GF-D8 (cell line): ENCODE data around the gene AMPD2.

Experiments used
- DNase-seq: peaks from one replicate; lab custom pipeline; 2025; lab: John Stamatoyannopoulos, UW

AMPD2 gene

DNA sequence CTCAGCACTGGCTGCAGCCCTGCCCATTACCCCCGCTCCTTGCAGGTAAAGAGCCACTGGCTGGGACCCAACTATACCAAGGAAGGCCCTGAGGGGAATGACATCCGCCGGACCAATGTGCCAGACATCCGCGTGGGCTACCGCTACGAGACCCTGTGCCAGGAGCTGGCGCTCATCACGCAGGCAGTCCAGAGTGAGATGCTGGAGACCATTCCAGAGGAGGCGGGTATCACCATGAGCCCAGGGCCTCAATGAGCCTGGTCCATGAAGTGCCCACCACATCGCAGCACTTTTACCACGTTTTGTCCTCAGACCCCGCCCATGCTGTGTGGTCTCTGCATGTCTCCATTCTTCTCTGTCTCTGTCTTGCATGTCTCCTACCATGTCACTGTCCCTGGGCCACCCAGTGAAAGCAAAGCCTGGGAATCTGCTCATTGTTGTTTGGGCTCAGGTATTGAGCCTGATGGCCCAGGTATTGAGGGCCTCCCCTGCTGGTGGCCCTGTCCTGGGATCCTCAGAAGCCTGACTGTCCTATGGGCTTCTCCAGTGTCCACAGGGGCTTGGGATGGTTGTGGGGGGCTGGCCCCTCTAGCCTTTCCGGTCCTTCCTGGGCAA lies 11.4 kb downstream of the AMPD2 start:
- DNase-seq, result no peak

GRCh38 chr1:109631513-109632505 lies 12.2 kb downstream of the AMPD2 start:
- DNase-seq, result no peak

DNA sequence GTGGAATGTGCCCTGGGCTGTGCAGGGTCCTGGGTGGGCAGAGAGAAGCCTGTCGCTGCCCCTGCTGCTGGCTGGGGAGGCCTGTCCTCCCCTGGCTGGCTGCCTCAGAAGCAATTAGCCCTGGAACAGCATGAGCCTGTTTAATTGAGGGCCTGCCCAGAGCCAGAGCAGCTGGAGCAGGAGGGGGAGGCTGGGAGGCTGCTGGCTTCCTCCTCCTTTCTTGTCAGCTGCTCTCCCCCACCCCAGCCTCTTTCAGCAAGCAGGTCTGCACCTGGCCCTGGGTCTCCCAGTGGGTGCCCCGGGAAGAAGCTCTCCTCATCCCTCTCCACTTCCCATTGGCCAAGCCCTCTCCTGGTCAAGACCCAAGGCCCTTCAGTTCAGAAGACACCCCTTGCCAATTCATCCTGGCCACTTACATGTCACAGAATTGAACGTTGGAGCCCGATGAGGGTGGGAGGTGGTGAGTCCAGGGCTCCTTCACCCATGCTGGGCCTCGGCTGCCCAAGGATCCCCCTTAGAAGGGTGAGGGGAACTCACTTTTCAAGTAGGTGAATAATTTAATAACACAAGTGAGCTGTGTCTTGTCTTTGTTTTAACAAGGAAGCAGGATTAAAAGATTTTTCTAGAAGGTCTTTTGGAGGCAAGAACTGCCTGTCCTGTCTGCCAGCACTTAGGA lies 13.2 kb downstream of the AMPD2 start:
- DNase-seq, result no peak

- DNase-seq, result no peak
Observed at GRCh38 chr1:109634292-109634691, 14.7 kb downstream of the AMPD2 start.

DNA sequence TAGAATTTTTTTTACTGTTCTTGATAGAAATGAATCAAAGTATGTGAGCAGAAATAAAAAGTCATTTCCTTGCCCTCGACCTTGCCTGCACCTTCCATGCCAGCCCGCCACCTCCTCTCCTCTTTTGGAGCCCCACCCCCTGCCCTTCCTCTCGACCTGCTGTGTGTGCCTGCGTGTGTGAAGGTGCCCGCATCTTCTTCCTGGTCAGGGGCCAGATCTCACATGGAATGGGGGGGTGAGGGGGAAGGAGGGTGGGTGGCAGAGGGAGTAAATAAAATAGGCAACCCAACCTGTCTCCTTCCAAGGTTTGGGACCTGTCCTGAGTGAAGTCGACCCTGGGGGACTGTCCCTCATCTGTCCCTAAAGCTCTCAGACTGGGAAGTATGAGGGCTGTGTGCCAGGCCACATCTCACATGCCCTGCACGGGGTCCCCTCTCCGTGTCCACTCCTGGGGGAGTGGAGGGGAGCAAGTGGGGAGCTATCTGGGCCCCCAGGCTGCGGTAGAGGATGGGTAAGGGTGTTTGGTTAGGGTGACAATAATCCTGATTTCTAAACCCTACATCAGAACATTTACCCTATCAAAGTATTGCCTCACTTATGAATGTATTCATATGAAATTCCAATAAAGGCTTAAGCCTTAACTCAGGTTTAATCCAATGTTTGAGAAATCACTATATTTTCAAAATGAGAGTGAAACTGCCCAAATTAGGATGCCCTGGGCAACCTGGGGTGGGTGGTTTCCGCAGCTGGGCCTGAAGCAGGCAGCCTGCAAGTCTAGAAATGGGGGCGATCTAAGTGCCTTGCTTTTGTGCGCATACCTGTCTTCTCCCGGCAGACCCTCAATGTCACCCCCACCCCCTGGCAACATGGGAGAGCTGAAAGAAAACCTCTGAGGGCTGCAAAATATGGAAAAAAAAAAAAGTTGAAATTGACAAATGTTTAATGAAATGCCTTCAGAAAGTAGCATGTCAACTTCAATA lies 15.4 kb downstream of the AMPD2 start:
- no peak for DNase-seq

GRCh38 chr1:109635862-109636200 lies 16.2 kb downstream of the AMPD2 start:
- DNase-seq, result no peak

DNA sequence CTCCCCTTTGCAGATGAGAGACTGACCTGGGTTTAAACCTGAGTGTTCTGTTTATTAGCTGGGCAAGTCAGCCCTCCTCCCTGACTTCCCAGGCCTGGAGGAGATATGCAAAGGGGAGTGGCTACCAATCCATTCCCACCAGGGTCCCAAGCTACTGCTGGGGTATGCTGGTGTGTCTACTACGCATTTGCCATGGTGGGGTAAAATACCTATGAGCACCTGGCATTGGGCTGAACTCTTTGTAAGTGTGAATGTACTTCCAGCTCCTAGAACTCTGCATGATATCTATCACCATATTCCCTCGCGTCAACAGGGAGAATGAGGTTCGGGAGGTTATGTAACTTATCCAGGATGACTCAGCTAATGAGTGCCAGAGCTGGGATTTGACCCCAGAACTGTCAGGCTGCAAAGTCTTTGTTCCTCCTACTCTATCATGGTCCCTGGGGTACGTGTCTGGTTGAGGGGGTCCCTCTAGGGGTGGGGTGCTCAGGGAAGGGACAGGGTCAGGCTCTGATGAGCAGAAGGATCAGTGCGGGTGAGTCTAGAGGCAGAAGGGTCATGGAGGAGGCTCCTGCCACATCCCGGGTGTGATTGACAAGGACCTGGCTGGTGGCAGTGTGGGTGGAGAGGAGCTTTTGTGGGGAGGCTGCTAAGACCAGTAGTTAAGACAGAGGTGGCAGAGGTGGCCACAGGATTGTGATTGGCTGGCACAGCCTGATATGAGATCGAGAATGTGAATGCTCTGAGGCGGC lies 16.7 kb downstream of the AMPD2 start:
- DNase-seq, result no peak

DNA sequence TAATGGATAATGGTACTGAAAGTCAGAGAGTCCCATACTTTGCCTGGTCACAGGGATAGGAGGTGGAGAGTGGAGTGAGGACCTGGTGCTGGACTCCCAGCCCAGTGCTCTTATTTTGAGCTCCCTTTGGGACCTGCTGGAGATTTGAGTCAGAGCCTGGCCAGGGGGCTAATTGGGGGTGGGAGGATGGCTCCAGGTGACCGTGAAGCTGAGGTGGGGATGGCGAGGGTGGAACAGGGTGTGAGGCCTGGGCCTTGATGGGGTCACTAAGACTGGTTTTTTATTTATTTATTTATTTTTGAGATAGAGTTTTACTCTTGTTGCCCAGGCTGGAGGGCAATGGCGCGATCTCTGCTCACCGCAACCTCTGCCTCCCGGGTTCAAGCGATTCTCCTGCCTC lies 17.8 kb downstream of the AMPD2 start:
- no peak for DNase-seq

- DNase-seq, result no peak
Observed at GRCh38 chr1:109639063-109639840, 19.6 kb downstream of the AMPD2 start.

GRCh38 chr1:109639841-109640184 lies 20.2 kb downstream of the AMPD2 start:
- DNase-seq, result no peak

DNA sequence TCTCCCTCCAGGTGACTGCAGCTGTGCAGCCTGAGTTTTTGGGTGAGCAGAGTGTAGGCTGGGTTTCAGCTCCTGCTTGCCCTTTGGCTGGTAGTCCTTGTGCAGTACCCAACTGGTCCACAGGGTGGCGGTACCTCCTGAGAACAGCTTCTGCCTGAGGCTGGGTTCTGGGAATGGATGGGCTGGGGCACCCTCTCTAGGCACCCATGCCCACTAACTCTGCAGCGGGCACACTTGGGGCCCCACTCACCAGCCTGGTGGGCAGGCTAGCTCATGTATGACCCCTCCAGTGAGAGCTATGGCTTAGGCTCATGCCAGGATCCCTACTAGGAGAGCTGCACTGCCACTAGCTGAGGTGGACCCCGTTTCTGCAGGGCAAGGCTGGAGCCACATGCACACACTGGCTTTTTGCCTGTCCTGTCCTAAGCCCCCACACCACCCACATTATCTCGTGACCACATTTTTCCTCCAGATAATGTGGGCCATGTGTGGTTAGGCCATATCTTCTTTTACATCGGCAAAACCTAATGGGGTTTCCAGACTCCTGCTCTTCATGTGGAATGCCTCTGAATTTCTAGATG lies 20.7 kb downstream of the AMPD2 start:
- DNase-seq, result peak; percentile 70

DNA sequence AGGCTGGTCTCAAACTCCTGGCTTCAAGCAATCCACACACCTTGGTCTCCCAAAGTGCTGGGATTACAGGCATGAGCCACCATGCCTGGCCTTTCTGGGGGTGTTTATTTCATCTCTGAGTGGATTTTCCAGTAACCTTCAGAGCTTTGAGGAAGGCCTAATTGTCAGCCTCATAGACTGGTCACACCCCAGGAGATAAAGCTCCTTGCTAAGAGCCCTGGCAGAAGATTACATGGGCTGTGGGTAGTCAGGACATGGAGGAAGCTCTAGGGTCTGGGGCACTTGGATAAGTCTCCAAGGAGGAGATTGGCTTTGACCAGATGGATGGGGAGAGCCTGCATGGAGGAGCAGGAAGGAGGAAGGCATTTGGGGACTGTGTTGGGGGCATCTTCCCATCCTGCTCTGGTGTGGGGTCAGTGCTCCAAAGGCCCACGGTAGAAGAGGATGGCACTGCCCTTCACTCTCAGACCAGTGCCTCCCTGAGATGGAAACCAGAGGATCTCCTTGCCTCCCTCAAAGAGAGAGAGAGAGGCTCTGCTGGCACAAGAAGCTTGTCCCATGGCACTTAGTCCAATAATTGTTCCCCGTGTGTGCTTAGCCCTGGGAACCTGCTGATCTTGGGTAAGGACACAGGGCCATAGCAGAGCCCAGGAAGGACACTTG lies 21.6 kb downstream of the AMPD2 start:
- no peak for DNase-seq

GRCh38 chr1:109641861-109642260 lies 22.2 kb downstream of the AMPD2 start:
- DNase-seq, result no peak

DNA sequence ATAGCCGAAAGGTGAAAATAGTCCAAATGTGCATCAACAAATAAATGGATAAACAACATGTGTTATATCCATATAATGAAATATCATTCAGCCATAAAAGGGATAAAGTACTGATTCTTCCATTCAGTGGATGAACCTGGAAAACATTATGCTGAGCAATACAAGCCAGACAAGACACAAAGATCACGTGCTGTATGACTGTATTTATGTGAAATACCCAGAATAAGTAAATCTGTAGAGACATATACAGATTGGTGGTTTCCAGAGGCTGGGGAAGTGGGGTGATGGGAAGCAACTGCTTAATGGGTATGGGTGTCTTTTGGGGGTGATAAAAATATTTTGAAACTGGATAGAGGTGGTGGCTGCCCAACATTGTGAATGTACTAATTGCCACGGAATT lies 23.0 kb downstream of the AMPD2 start:
- DNase-seq, result no peak

DNA sequence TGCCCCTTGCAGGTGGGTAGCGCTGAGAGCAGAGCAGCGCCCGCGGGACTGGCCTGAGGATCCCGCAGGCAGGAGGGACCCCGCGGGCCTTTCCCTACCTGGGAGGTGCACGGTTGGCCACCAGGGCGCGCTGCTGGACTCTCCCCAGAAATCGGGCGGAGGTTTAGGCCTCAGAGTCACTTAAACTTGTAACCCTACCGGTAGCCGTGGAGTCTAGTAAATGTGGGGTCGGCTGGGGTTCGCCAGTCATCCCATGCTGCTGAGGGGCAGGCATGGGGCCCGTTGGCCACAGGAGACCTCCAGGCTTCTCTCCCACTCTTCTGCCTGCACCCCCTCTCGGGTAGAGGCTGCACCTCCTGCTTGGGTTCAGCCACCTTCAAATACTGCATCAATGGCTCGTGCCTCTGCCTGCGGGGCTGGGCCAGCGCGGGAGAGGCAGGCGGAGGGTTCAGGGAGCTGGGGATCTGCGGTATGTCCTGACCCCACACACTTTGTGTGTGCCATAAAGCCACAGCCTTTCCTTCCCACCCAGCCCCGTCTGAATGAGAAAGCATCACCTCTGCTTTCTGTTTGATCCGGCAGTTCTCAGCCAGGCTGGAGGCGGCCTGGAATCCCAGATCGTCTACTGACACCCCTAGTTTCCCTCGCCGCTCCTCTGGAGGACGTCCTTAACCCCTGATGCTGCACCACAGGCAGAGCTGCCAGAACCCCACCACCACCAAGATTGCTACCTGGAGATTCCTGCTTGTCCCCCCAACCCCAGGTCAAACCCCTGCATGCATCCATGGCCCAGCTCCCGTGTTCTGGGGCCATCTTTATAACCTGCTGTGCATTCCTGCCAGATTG lies 24.0 kb downstream of the AMPD2 start:
- peak; percentile 48 for DNase-seq

GRCh38 chr1:109644670-109645069 lies 25.0 kb downstream of the AMPD2 start:
- no peak for DNase-seq

DNA sequence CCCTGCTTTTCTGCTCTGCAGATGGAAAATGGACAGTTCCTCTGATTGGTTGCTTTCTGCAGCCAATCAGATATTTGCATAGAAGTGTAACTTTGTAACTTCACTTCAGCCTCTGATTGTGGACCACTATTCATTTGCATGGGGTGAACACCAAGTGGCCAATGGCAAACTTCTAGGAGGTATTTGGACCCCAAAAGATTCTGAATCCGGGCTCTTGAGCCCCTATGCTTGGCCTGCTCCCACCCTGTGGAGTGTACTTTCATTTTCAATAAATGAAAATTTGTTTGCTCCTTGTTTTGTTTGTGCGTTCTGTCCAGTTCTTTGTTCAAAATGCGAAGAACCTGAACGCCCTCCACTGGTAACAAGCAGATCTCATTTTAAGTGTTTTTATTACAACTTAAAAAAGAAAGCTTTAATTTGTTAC lies 29.9 kb downstream of the AMPD2 start:
- no peak for DNase-seq

DNA sequence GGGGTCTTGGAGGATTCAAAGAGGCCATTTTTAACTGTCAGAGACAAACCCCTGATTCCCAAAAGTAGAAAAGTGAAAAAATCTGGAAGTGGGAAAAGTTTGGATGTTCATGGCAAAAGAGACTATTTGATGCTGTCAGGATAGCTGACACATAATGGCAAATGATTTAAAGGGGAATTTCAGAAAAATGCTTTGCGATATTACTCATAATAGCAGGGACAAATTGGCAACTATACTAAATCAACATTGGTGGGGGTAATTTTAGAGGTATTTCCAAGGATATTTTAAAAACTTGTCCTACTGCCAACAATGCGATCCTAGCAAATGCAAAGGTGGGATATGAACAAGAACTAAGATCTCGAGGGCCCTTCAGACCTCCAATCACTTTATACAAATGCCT lies 31.0 kb downstream of the AMPD2 start:
- no peak for DNase-seq
